Suprapubic skin (tissue), 4 donors: ENCODE results near the gene MIER1. TPM values are rescaled to one million over a fixed set of nuclear protein-coding genes. Genes with fewer than 3 reads are reported as not detected.

Experiments
- DNase-seq, 2 donors: peaks; one replicate each; pipeline ENCODE4 v3.0.0-alpha.2; 2019; ENCODE audit warnings: low spot score in 2 of 2
- H3K27ac ChIP-seq: fragments of 200-600 bp; sonication (generic); one replicate; pipeline ENCODE4 v1.5.1; 2019
- H3K27me3 ChIP-seq: fragments of 200-600 bp; sonication (generic); one replicate; pipeline ENCODE4 v1.5.1; 2019
- H3K36me3 ChIP-seq: fragments of 200-600 bp; sonication (generic); one replicate; pipeline ENCODE4 v1.5.1; 2019
- H3K4me1 ChIP-seq: fragments of 200-600 bp; sonication (generic); one replicate; pipeline ENCODE4 v1.5.1; 2019
- H3K4me3 ChIP-seq: fragments of 200-600 bp; sonication (generic); one replicate; pipeline ENCODE4 v1.5.1; 2019; ENCODE audit warnings: mild to moderate bottlenecking
- H3K9me3 ChIP-seq: fragments of 200-600 bp; sonication (generic); one replicate; pipeline ENCODE4 v1.5.1; 2019
- CTCF ChIP-seq, 2 donors: fragments of 200-600 bp in 1 of 2; fragments of 450-650 bp in 1 of 2; sonication (generic) in 1 of 2; IDR thresholded peaks; one replicate each; pipeline ENCODE4 v1.5.1; 2016 to 2019; ENCODE audit warnings: antibody characterized with exemption in 2 of 2, mild to moderate bottlenecking in 1 of 2, moderate library complexity in 1 of 2
- EP300 ChIP-seq: sonication (generic); formaldehyde crosslinking; IDR thresholded peaks from one replicate; pipeline ENCODE4 v1.6.1; 2017; ENCODE audit warnings: antibody characterized with exemption
- POLR2A ChIP-seq, 2 donors: fragments of 450-650 bp; IDR thresholded peaks; one replicate each; pipeline ENCODE4 v1.6.1; 2017; ENCODE audit warnings: antibody characterized with exemption in 2 of 2, mild to moderate bottlenecking in 2 of 2, moderate library complexity in 2 of 2
- POLR2AphosphoS5 ChIP-seq, 3 donors: sonication (generic); formaldehyde crosslinking; IDR thresholded peaks; one replicate each; pipeline ENCODE4 v1.6.1; 2017; ENCODE audit warnings: antibody characterized with exemption in 3 of 3
- WGBS: methylation state at CpG from one replicate; pipeline ENCODE4 v1.1.5; 2018; 5-methylcytosine and 5-hydroxymethylcytosine counted together
- total RNA-seq, 4 donors: library from RNA; depleted of rRNA; stranded (reverse); fragments of >200 nt; gene quantifications; one replicate each; pipeline ENCODE4 v1.1.0, GENCODE V29; 2016

The MIER1 gene
- total RNA-seq, 4 donors from 2014 or later: 17.1 to 43.2 (median 27.5) TPM

GRCh38 chr1:66944330-66945274 lies 19.8 kb downstream of the MIER1 start:
- TF ChIP-seq POLR2A (IDR thresholded peaks at IDR 0.05): no peak
- TF ChIP-seq POLR2AphosphoS5 (IDR thresholded peaks at IDR 0.05): no peak
- no peak for TF ChIP-seq EP300
- no peak for TF ChIP-seq CTCF (IDR thresholded peaks at IDR 0.05)
- Histone ChIP-seq H3K36me3 (peaks cover 34% of the 10 kb centered on the region), H3K27ac (peak overlapping the region; percentile 36), H3K9me3 (no peaks in the 10 kb centered on the region), H3K27me3 (no peaks in the 10 kb centered on the region), H3K4me1 (peaks cover 13% of the 10 kb centered on the region), H3K4me3 (no peak overlapping the region)
- DNase-seq: no peak
- 82% methylated on average over 7 of the region's 7 CpGs for WGBS

GRCh38 chr1:66945316-66945715 lies 20.5 kb downstream of the MIER1 start:
- WGBS: 95% methylated on average over 3 of the region's 3 CpGs
- Histone ChIP-seq H3K36me3 (peaks cover 38% of the 10 kb centered on the region), H3K27ac (no peak overlapping the region), H3K9me3 (no peaks in the 10 kb centered on the region), H3K27me3 (no peaks in the 10 kb centered on the region), H3K4me1 (peaks cover 13% of the 10 kb centered on the region), H3K4me3 (no peak overlapping the region)
- DNase-seq: no peak
- TF ChIP-seq CTCF (IDR thresholded peaks at IDR 0.05) (no peak), POLR2A (IDR thresholded peaks at IDR 0.05) (no peak), POLR2AphosphoS5 (IDR thresholded peaks at IDR 0.05) (no peak), EP300 (no peak)

GRCh38 chr1:66947267-66947666 lies 22.5 kb downstream of the MIER1 start:
- H3K36me3 ChIP-seq: peaks cover 46% of the 10 kb centered on the region
- no peaks in the 10 kb centered on the region for H3K9me3 ChIP-seq
- no peaks in the 10 kb centered on the region for H3K27me3 ChIP-seq
- DNase-seq: no peak
- peaks cover 13% of the 10 kb centered on the region for H3K4me1 ChIP-seq
- 95% methylated on average over 1 of the region's 1 CpG for WGBS
- H3K27ac ChIP-seq: no peak overlapping the region
- H3K4me3 ChIP-seq: no peak overlapping the region
- TF ChIP-seq POLR2A (IDR thresholded peaks at IDR 0.05) (no peak), POLR2AphosphoS5 (IDR thresholded peaks at IDR 0.05) (no peak), EP300 (no peak), CTCF (IDR thresholded peaks at IDR 0.05) (no peak)

- Histone ChIP-seq H3K27me3 (no peaks in the 10 kb centered on the region), H3K9me3 (no peaks in the 10 kb centered on the region), H3K27ac (no peak overlapping the region), H3K4me3 (no peak overlapping the region), H3K36me3 (peaks cover 64% of the 10 kb centered on the region), H3K4me1 (no peaks in the 10 kb centered on the region)
- WGBS: 94% methylated on average over 6 of the region's 6 CpGs
- TF ChIP-seq CTCF (IDR thresholded peaks at IDR 0.05) (no peak), EP300 (no peak), POLR2A (IDR thresholded peaks at IDR 0.05) (no peak), POLR2AphosphoS5 (IDR thresholded peaks at IDR 0.05) (no peak)
- no peak for DNase-seq
Measured at GRCh38 chr1:66951513-66951912, 26.7 kb downstream of the MIER1 start.

GRCh38 chr1:66954208-66954607 lies 29.4 kb downstream of the MIER1 start:
- Histone ChIP-seq H3K4me3 (no peak overlapping the region), H3K4me1 (no peaks in the 10 kb centered on the region), H3K36me3 (peaks cover 55% of the 10 kb centered on the region), H3K27ac (no peak overlapping the region), H3K9me3 (no peaks in the 10 kb centered on the region), H3K27me3 (no peaks in the 10 kb centered on the region)
- TF ChIP-seq POLR2A (IDR thresholded peaks at IDR 0.05): no peak
- no peak for TF ChIP-seq CTCF (IDR thresholded peaks at IDR 0.05)
- TF ChIP-seq POLR2AphosphoS5 (IDR thresholded peaks at IDR 0.05): no peak
- TF ChIP-seq EP300: no peak
- DNase-seq: no peak
- 91% methylated on average over 4 of the region's 4 CpGs for WGBS
